CD4-positive, alpha-beta T cell (primary cell): Measurements from ENCODE around the gene GBX1. TPM values are rescaled to one million over a fixed set of nuclear protein-coding genes. Genes with fewer than 3 reads are reported as not detected.

ENCODE experiments used
- ATAC-seq: fragments of 200-7000 bp; cut with Tn5 transposase; one replicate; pipeline ENCODE4 v1.10.0; 2022; ENCODE audit warnings: mild to moderate bottlenecking; ENCODE audit not compliant: poor library complexity
- CTCF ChIA-PET: fragments of 350-600 bp; sonication (Branson Sonifier 250); formaldehyde crosslinking; loops from one replicate; lab custom pipeline; 2021; ENCODE audit warnings: antibody characterized with exemption, inconsistent platforms; lab: Charles Lee
- POLR2A ChIA-PET: fragments of 350-600 bp; sonication (Branson Sonifier 250); formaldehyde crosslinking; loops from one replicate; lab custom pipeline; 2021; ENCODE audit warnings: antibody characterized with exemption, inconsistent platforms; lab: Charles Lee
- DNase-seq, 14 experiments: peaks; one replicate each; pipeline ENCODE4 v3.0.0-alpha.2; 2013 to 2020; ENCODE audit warnings: mixed read lengths in 2 of 14
- H3K27ac ChIP-seq, 2 donors: one replicate each; pipeline versions ENCODE4 v1.5.1 to v1.7.0; 2013; ENCODE audit warnings: low read length in 2 of 2, low read depth in 1 of 2, mild to moderate bottlenecking in 1 of 2
- H3K27me3 ChIP-seq, 2 experiments: 1 replicate in 1 of 2; 2 replicates in 1 of 2; pipeline versions ENCODE4 v1.6.1 to v1.7.0; 2013; ENCODE audit warnings: low read length in 2 of 2, control low read depth in 1 of 2, mild to moderate bottlenecking in 1 of 2, moderate library complexity in 1 of 2; ENCODE audit not compliant: insufficient read depth in 2 of 2, control insufficient read depth in 1 of 2
- H3K36me3 ChIP-seq: one replicate; pipeline ENCODE4 v1.6.1; 2013; ENCODE audit warnings: low read length, control low read depth; ENCODE audit not compliant: insufficient read depth
- H3K4me1 ChIP-seq: one replicate; pipeline ENCODE4 v1.6.1; 2013; ENCODE audit warnings: low read length, control low read depth; ENCODE audit not compliant: insufficient read depth
- H3K4me3 ChIP-seq: one replicate; pipeline ENCODE4 v1.5.1; 2013; ENCODE audit warnings: mild to moderate bottlenecking, low read length, moderate library complexity
- H3K9me3 ChIP-seq, 2 experiments: 1 replicate in 1 of 2; 2 replicates in 1 of 2; pipeline versions ENCODE4 v1.6.1 to v1.7.0; 2013; ENCODE audit warnings: low read length in 2 of 2, mild to moderate bottlenecking in 2 of 2, control low read depth in 1 of 2, moderate library complexity in 1 of 2; ENCODE audit not compliant: control insufficient read depth in 1 of 2, insufficient read depth in 1 of 2
- H3K27ac Mint-ChIP-seq: one replicate; pipeline ENCODE4 v1.8.0; 2020; ENCODE audit warnings: mixed read lengths
- H3K27me3 Mint-ChIP-seq: one replicate; pipeline ENCODE4 v1.8.0; 2021; ENCODE audit warnings: mixed read lengths
- H3K36me3 Mint-ChIP-seq: one replicate; pipeline ENCODE4 v1.8.0; 2021; ENCODE audit warnings: low read depth, mixed read lengths
- H3K4me1 Mint-ChIP-seq: one replicate; pipeline ENCODE4 v1.8.0; 2021; ENCODE audit warnings: low read depth, mixed read lengths
- H3K4me3 Mint-ChIP-seq: one replicate; pipeline ENCODE4 v1.8.0; 2020; ENCODE audit warnings: mild to moderate bottlenecking, mixed read lengths
- H3K9me3 Mint-ChIP-seq: one replicate; pipeline ENCODE4 v1.8.0; 2020; ENCODE audit warnings: mixed read lengths
- CTCF ChIP-seq: fragments of 200-600 bp; IDR thresholded peaks from one replicate; pipeline ENCODE4 v1.8.0; 2022; ENCODE audit warnings: antibody characterized with exemption, mild to moderate bottlenecking
- intact Hi-C, 2 experiments: fragments of 100-400 bp; cut with DNase I in 1 of 2; cut with micrococcal nuclease in 1 of 2; formaldehyde crosslinking; loops; one replicate each; pipeline versions ENCODE4 v1.15.1 to v1.9.0; 2023 to 2025; cut with DNase I, micrococcal nuclease
- total RNA-seq, 174 experiments: library from RNA in 2 of 174; stranded (reverse) in 2 of 174; gene quantifications; one replicate each; pipeline ENCODE4 v1.2.3 and lab custom pipeline; 2021 to 2026

GBX1 gene
- total RNA-seq, 2 experiments from 2014 or later, result not detected

DNA sequence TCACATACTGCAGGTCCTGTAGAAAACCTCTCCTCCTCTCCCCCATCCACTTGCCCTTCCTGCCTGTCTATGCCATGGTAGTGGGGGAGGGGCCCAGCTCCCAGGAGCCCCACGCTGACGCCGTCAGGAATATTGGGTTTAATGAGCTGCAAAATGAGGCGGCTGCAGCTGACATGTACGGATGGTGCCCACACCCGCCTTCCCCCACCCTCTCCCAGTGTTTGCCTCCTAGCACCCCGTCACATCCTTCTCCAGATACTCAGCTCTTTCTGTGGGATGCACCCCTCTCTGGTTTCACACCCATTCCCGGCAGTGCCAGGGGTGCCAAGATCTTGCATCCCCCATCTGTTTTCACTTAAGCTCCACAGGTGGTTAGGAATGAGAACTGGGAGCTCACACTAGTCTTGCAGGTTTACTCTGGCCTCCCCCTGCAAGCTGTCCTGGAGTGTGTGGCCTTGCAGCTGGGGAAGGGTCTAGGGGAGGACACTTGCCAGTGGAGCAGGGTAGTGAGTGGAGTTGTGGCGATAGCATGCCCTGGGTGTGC lies 26.1 kb downstream of the GBX1 start:
- Histone ChIP-seq H3K27me3 (no peaks in the 10 kb centered on the region), H3K4me1 (no peaks in the 10 kb centered on the region), H3K27ac (no peak overlapping the region), H3K4me3 (no peak overlapping the region), H3K36me3 (peaks cover 14% of the 10 kb centered on the region), H3K9me3 (no peaks in the 10 kb centered on the region)
- ChIA-PET CTCF (no interaction called here), POLR2A (no interaction called here)
- no peaks in the 10 kb centered on the region for H3K4me1 Mint-ChIP-seq
- no peak overlapping the region for H3K4me3 Mint-ChIP-seq
- no peak overlapping the region for H3K27ac Mint-ChIP-seq
- no peak for ATAC-seq
- intact Hi-C loops, result no loop called here
- TF ChIP-seq CTCF, result no peak
- no peaks in the 10 kb centered on the region for H3K27me3 Mint-ChIP-seq
- DNase-seq, result no peak
- H3K9me3 Mint-ChIP-seq, result no peaks in the 10 kb centered on the region
- peaks cover 37% of the 10 kb centered on the region for H3K36me3 Mint-ChIP-seq

- ATAC-seq (no peak), DNase-seq (no peak)
- TF ChIP-seq CTCF, result no peak
- Mint-ChIP-seq H3K27ac (no peak overlapping the region), H3K27me3 (no peaks in the 10 kb centered on the region), H3K36me3 (peaks cover 37% of the 10 kb centered on the region), H3K9me3 (no peaks in the 10 kb centered on the region), H3K4me1 (no peaks in the 10 kb centered on the region), H3K4me3 (no peak overlapping the region)
- ChIA-PET POLR2A (no interaction called here), CTCF (no interaction called here)
- Histone ChIP-seq H3K36me3 (peaks cover 16% of the 10 kb centered on the region), H3K4me1 (no peaks in the 10 kb centered on the region), H3K27ac (no peak overlapping the region), H3K27me3 (no peaks in the 10 kb centered on the region), H3K9me3 (no peaks in the 10 kb centered on the region), H3K4me3 (no peak overlapping the region)
- intact Hi-C loops, result no loop called here
Measured at GRCh38 chr7:151140826-151141225, 26.7 kb downstream of the GBX1 start.

DNA sequence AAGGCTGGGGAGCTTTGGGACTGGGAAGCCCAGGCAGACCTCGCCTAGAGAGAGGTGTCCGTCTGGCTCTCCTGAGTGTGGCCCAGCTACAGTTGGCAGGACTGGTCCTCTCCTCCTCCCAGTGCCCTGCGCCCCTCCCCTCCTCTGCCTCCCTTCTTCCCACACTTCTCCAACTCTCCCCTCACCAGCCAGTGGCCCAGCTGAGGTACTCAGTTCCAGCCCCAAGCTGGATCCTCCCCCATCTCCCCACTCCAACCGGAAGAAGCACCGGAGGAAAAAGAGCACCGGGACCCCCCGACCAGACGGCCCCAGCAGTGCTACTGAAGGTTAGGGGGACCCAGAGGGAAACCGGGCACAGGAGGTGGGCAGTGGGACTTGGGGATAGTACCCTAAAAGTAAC lies 27.7 kb downstream of the GBX1 start:
- H3K36me3 Mint-ChIP-seq, result peaks cover 37% of the 10 kb centered on the region

More for the DNA sequence above, 27.7 kb downstream of the GBX1 start:
- Histone ChIP-seq H3K4me1 (no peaks in the 10 kb centered on the region), H3K36me3 (peaks cover 24% of the 10 kb centered on the region), H3K4me3 (no peak overlapping the region), H3K27ac (no peak overlapping the region), H3K27me3 (no peaks in the 10 kb centered on the region), H3K9me3 (no peaks in the 10 kb centered on the region)
- no peak overlapping the region for H3K4me3 Mint-ChIP-seq
- H3K27ac Mint-ChIP-seq, result no peak overlapping the region
- ChIA-PET CTCF (interaction anchor here (0.6 kb wide), 1 partner anchor 84 kb away, joined by 4 read pairs; no protein-coding TSS in a partner anchor), POLR2A (no interaction called here)
- intact Hi-C loops, result no loop called here
- DNase-seq (no peak), ATAC-seq (no peak)
- no peaks in the 10 kb centered on the region for H3K4me1 Mint-ChIP-seq
- no peak for TF ChIP-seq CTCF
- H3K9me3 Mint-ChIP-seq, result no peaks in the 10 kb centered on the region
- H3K27me3 Mint-ChIP-seq, result no peaks in the 10 kb centered on the region
